Common myeloid progenitor, CD34-positive (primary cell): Measurements from ENCODE around the gene SGSH.

Experiments
- CTCF ChIA-PET: fragments of 350-600 bp; sonication (Branson Sonifier 250); formaldehyde crosslinking; loops from one replicate; lab custom pipeline; 2021; ENCODE audit warnings: antibody characterized with exemption; lab: Charles Lee
- POLR2A ChIA-PET: fragments of 350-600 bp; sonication (Branson Sonifier 250); formaldehyde crosslinking; loops from one replicate; lab custom pipeline; 2021; ENCODE audit warnings: antibody characterized with exemption; lab: Charles Lee
- DNase-seq, 3 donors: peaks; one replicate each; pipeline versions ENCODE4 v3.0.0 to v3.0.0-alpha.2; 2013
- H3K27ac ChIP-seq, 2 experiments: 1 replicate in 1 of 2; 2 replicates in 1 of 2; pipeline ENCODE4 v1.7.0; 2013; ENCODE audit warnings: inconsistent platforms in 2 of 2, low read length in 2 of 2, mild to moderate bottlenecking in 2 of 2, low read depth in 1 of 2, moderate library complexity in 1 of 2; ENCODE audit not compliant: severe bottlenecking in 2 of 2, insufficient read depth in 1 of 2, poor library complexity in 1 of 2
- H3K27me3 ChIP-seq, 5 experiments: replicated peaks in 2 of 5; 1 replicate in 3 of 5; 2 replicates in 2 of 5; pipeline versions ENCODE4 v1.6.1 to v1.7.0; 2013; ENCODE audit warnings: low read length in 4 of 5, mild to moderate bottlenecking in 2 of 5, moderate library complexity in 2 of 5, inconsistent platforms in 1 of 5; ENCODE audit not compliant: insufficient read depth in 5 of 5, control insufficient read depth in 4 of 5
- H3K36me3 ChIP-seq, 4 experiments: 1 replicate in 2 of 4; 2 replicates in 2 of 4; pipeline versions ENCODE4 v1.6.1 to v1.7.0; 2013; ENCODE audit warnings: low read length in 3 of 4, control low read depth in 1 of 4, mild to moderate bottlenecking in 1 of 4; ENCODE audit not compliant: control insufficient read depth in 4 of 4, insufficient read depth in 4 of 4
- H3K4me1 ChIP-seq, 4 experiments: 1 replicate in 3 of 4; 2 replicates in 1 of 4; pipeline versions ENCODE4 v1.6.1 to v1.7.1; 2013; ENCODE audit warnings: low read length in 3 of 4, mild to moderate bottlenecking in 3 of 4, control low read depth in 1 of 4, inconsistent platforms in 1 of 4, moderate library complexity in 1 of 4; ENCODE audit not compliant: control insufficient read depth in 4 of 4, insufficient read depth in 4 of 4; ENCODE audit errors: control extremely low read depth in 1 of 4
- H3K4me3 ChIP-seq, 7 experiments: 1 replicate in 4 of 7; 2 replicates in 3 of 7; pipeline versions ENCODE4 v1.5.1 to v1.7.0; 2013; ENCODE audit warnings: mild to moderate bottlenecking in 7 of 7, low read length in 6 of 7, moderate library complexity in 6 of 7, inconsistent platforms in 2 of 7, low read depth in 2 of 7, control low read depth in 1 of 7; ENCODE audit not compliant: insufficient read depth in 4 of 7, control insufficient read depth in 1 of 7; ENCODE audit errors: extremely low read depth in 1 of 7
- H3K9me3 ChIP-seq, 5 experiments: 1 replicate in 4 of 5; 2 replicates in 1 of 5; pipeline versions ENCODE4 v1.6.1 to v1.7.1; 2013; ENCODE audit warnings: low read length in 4 of 5, mild to moderate bottlenecking in 2 of 5, inconsistent platforms in 1 of 5, low read depth in 1 of 5, moderate library complexity in 1 of 5; ENCODE audit not compliant: control insufficient read depth in 4 of 5, insufficient read depth in 2 of 5; ENCODE audit errors: control extremely low read depth in 1 of 5
- WGBS: methylation state at CpG from one replicate; pipeline ENCODE4 v1.1.5; 2013; ENCODE audit not compliant: insufficient coverage; 5-methylcytosine and 5-hydroxymethylcytosine counted together

The SGSH gene

DNA sequence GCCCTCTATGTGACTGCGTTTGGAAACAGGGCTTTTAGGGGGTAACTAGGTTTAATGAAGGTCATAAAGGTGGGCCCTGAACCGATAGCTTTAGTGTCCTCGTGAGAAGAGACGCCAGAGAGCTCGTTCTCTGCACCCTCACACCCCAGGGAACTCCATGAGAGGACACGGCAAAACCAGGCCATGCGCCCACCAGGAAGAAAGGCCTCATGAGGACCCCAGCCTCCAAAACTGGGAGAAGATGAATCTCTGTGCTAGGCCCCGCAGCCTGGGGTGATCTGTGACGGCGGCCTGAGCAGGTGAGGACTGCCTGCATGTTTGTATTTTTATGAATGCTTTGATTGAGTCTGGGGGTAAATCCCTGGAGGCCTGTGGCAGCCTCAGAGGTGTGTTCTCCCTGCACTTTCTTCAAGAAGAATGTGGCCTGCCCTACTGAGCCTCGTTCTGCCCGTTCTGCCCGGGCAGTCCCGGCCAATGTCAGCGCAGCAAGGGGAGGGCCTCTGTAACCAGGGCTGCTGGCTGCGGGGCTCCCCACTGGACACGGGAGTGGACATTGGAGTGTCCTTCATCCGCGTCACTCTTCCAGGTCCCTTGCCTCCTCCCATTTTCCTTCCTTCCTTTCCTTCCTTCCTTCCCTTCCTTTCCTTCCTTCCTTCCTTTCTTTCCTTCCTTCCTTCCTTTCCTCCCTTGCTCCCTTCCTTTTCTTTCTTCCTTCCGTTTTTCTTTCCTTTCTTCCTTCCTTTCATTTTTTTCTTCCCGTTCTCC lies 33.7 kb upstream of the SGSH start:
- Histone ChIP-seq H3K27me3 (no peaks in the 10 kb centered on the region), H3K9me3 (no peaks in the 10 kb centered on the region), H3K4me3 (no peak overlapping the region), H3K4me1 (peaks cover 7 to 41% (median 27%) of the 10 kb centered on the region in 4 experiments), H3K36me3 (no peaks in the 10 kb centered on the region), H3K27ac (peak overlapping the region in 1 of 2 experiments; percentile 66)
- no peak for DNase-seq
- ChIA-PET POLR2A (interaction anchor here (1.0 kb wide), 1 partner anchor 32 kb away, joined by 3 read pairs; no protein-coding TSS in a partner anchor), CTCF (interaction anchor here (1.0 to 3.2 kb wide), 5 partner anchors 10 to 152 kb away, joined by 3 to 21 read pairs (median 3); partner anchors contain the start of gene GAA)
- 96% methylated on average over 16 of the region's 21 CpGs for WGBS

- no peak overlapping the region for H3K4me3 ChIP-seq
- ChIA-PET POLR2A (no interaction called here), CTCF (interaction anchor here (1.0 to 3.2 kb wide), 4 partner anchors 11 to 61 kb away, joined by 3 to 21 read pairs (median 4); no protein-coding TSS in a partner anchor)
- H3K36me3 ChIP-seq = no peaks in the 10 kb centered on the region
- peaks cover 7 to 35% (median 26%) of the 10 kb centered on the region in 4 experiments for H3K4me1 ChIP-seq
- H3K27me3 ChIP-seq = no peaks in the 10 kb centered on the region
- WGBS = 29% methylated on average over 10 of the region's 13 CpGs
- DNase-seq = peak; percentile 75 to 83 (median 82)
- no peaks in the 10 kb centered on the region for H3K9me3 ChIP-seq
- no peak overlapping the region for H3K27ac ChIP-seq
Observed at GRCh38 chr17:80252871-80253270, 32.7 kb upstream of the SGSH start.

- no peak overlapping the region for H3K4me3 ChIP-seq
- no peaks in the 10 kb centered on the region for H3K9me3 ChIP-seq
- no peaks in the 10 kb centered on the region for H3K36me3 ChIP-seq
- DNase-seq = no peak
- WGBS = 97% methylated on average over 8 of the region's 11 CpGs
- H3K4me1 ChIP-seq = peaks cover 7 to 35% (median 26%) of the 10 kb centered on the region in 4 experiments
- POLR2A ChIA-PET = no interaction called here
- no peak overlapping the region for H3K27ac ChIP-seq
- CTCF ChIA-PET = interaction anchor here (0.9 to 3.2 kb wide), 5 partner anchors 25 to 60 kb away, joined by 3 to 21 read pairs (median 3); no protein-coding TSS in a partner anchor
- no peaks in the 10 kb centered on the region for H3K27me3 ChIP-seq
Observed at GRCh38 chr17:80251966-80252365, 31.8 kb upstream of the SGSH start.

GRCh38 chr17:80248894-80249710 lies 29.0 kb upstream of the SGSH start:
- peaks cover 0 to 2% (median 0%) of the 10 kb centered on the region in 5 experiments for H3K27me3 ChIP-seq
- no peaks in the 10 kb centered on the region for H3K36me3 ChIP-seq
- ChIA-PET POLR2A (no interaction called here), CTCF (interaction anchor here (1.1 kb wide), 1 partner anchor 53 kb away, joined by 3 read pairs; no protein-coding TSS in a partner anchor)
- H3K9me3 ChIP-seq = no peaks in the 10 kb centered on the region
- WGBS = 92% methylated on average over 24 of the region's 26 CpGs
- H3K4me3 ChIP-seq = no peak overlapping the region
- H3K4me1 ChIP-seq = peaks cover 0 to 14% (median 8%) of the 10 kb centered on the region in 4 experiments
- DNase-seq = no peak
- no peak overlapping the region for H3K27ac ChIP-seq

GRCh38 chr17:80248001-80248893 lies 28.1 kb upstream of the SGSH start:
- ChIA-PET POLR2A (interaction anchor here (0.6 kb wide), 1 partner anchor 57 kb away, joined by 3 read pairs; no protein-coding TSS in a partner anchor), CTCF (interaction anchor here (1.1 to 1.5 kb wide), 2 partner anchors 10 to 52 kb away, joined by 3 to 5 read pairs; no protein-coding TSS in a partner anchor)
- Histone ChIP-seq H3K4me3 (no peak overlapping the region), H3K36me3 (no peaks in the 10 kb centered on the region), H3K27me3 (peaks cover 0 to 2% (median 0%) of the 10 kb centered on the region in 5 experiments), H3K4me1 (peaks cover 0 to 6% (median 2%) of the 10 kb centered on the region in 4 experiments), H3K9me3 (no peaks in the 10 kb centered on the region), H3K27ac (no peak overlapping the region)
- no peak for DNase-seq
- WGBS = 97% methylated on average over 18 of the region's 23 CpGs

DNA sequence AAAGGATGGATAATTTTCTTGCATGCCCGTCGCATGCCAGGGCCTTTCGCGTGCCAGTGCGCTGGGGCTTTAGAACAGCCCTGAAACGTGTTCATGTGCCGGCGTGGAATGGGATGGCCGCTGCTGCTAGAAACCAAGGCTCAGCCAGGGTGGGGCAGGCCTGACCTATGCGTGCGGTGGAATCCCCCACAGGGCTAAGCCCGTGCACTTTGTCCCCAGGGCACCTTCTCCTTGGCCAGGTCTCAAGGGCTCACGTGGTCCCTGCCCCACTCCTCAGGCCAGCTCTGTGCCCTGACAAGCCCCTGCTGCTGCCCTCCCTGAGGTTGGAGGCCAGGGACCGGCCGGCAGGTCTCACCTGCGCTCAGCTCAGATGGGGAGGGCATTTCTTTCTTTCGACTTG lies 27.4 kb upstream of the SGSH start:
- ChIA-PET POLR2A (interaction anchor here (0.6 kb wide), 1 partner anchor 56 kb away, joined by 3 read pairs; no protein-coding TSS in a partner anchor), CTCF (interaction anchor here (1.5 kb wide), 1 partner anchor 9 kb away, joined by 5 read pairs; no protein-coding TSS in a partner anchor)
- no peak for DNase-seq
- Histone ChIP-seq H3K27me3 (peaks cover 0 to 2% (median 0%) of the 10 kb centered on the region in 5 experiments), H3K9me3 (no peaks in the 10 kb centered on the region), H3K27ac (no peak overlapping the region), H3K4me3 (no peak overlapping the region), H3K4me1 (no peaks in the 10 kb centered on the region), H3K36me3 (no peaks in the 10 kb centered on the region)
- 97% methylated on average over 17 of the region's 17 CpGs for WGBS
